HL-60/S4 (cell line): ENCODE results near the gene KIRREL3.

Experiments
- in situ Hi-C: fragments of 300-500 bp; cut with MboI; formaldehyde crosslinking; loops from 2 replicates; pipeline ENCODE4 v1.14.3; 2022; ENCODE audit warnings: low sequenced_read_pairs

Gene KIRREL3

DNA sequence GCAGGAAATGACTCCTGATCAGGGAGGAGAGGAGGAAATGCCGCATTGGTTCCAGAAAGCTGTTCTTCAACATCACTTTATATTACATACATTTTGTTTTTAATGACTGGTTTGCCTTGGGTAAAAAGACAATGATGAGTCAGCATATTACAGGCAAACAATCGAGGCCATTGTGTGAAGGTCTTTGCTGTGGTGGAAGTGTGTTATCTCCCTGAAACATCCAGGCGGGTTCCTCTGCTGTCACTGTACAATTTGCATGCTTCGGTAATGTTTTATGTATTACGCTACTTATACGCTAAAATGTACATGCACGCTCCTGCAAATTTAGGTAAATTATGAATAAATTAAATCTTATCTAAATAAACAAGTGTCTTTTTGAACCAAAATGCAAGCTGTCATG, 161.1 kb downstream of the KIRREL3 start:
- in situ Hi-C loops, result no loop called here

DNA sequence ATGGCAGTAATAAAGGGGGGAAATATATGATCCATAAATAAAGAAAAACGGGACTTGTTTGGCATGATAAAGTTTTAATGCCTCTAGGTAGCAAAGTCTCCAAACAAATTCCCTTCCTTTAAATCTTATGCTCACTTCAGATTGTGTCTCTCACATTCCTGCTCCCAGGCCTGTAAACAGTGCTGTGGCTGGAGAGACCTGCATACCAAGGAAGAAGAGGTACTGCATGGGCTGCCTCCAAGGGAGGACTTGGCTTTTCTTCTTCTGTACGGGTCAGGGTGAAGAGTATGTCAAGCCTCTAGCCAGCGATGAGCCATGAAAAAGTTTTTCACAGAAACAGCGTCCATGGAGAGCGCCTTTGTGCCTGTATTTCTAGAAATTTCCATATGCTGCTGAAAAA, 161.8 kb downstream of the KIRREL3 start:
- in situ Hi-C loops, result no loop called here

- in situ Hi-C loops, result no loop called here
Observed at GRCh38 chr11:126837581-126837980, 163.0 kb downstream of the KIRREL3 start.

GRCh38 chr11:126834573-126834972, 166.0 kb downstream of the KIRREL3 start:
- in situ Hi-C loops, result no loop called here

DNA sequence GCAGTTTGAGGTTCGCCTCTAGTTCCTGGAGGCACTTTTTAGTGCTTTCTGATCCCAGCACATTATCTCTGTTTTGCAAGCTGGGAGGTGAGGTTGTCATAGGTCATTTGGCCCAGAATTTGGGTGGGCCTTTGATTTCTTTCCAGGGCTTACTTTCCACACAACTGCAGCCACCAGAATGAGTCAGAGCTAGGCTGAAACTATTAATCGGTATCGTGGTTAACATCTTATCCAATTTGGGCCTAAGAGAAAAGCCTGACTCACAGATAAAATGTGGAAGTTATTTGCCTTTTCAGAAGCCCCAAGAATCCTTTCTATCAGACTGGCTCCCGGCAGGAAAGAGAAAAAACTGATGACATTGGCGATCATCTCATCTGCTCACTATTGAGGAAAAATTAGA, 166.4 kb downstream of the KIRREL3 start:
- in situ Hi-C loops, result no loop called here

DNA sequence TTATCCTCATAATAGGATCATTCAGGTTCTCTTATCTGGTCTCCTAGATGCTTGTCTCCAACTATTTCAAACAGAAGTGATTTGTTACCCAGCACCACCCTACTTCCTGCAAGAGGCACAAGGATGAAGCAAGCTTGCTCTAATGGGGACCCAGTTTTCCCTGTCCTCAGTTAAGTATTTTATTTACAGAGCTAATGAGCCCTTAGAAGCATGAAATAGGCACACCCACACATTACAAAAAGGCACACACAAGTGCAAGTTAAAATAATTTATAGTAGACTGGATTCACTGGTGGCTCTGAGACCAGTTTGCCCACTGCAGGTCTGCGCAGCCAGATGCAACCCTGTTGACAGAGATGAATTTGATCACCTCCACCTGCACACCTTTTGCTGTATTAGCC, 167.5 kb downstream of the KIRREL3 start:
- in situ Hi-C loops, result no loop called here

DNA sequence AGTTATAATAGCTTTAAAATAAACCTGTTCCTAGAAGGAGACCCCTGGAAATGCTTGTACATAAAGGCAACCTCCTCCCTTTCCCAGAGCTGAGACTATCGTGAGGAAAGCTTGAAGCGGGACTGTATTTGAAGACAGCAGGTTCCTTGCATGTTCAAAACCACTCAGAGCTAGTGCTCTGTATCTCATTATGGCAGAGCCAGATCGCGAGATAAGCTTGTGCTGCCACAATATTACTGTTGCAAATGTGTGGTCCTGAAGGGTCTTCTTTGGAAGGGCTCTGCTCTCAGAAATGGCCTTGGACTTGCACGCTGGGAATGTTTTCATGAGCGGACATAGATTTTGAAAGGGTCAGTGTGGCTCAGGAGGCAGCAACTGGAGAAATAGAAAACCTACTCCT, 168.2 kb downstream of the KIRREL3 start:
- in situ Hi-C loops, result no loop called here

GRCh38 chr11:126830216-126830806, 170.3 kb downstream of the KIRREL3 start:
- in situ Hi-C loops, result no loop called here

DNA sequence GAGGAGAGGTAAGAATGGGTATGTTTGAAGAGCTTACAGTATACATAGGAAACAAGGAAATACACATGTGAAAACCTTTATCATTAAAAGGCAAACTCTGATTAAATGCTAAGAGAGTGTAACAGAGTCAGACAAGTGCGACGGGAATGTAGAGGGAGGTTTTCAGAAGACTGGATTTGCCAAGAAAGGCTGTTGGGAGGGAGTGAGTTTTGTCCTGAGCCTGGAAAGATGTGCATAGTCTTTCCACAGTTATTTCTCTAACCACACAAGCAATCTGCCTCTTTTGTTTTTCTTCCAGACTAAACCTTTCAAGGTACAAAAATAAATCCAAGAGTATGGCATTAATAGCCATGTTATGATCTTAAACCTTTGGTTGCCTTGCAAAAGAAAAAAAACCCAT, 170.9 kb downstream of the KIRREL3 start:
- in situ Hi-C loops, result no loop called here

DNA sequence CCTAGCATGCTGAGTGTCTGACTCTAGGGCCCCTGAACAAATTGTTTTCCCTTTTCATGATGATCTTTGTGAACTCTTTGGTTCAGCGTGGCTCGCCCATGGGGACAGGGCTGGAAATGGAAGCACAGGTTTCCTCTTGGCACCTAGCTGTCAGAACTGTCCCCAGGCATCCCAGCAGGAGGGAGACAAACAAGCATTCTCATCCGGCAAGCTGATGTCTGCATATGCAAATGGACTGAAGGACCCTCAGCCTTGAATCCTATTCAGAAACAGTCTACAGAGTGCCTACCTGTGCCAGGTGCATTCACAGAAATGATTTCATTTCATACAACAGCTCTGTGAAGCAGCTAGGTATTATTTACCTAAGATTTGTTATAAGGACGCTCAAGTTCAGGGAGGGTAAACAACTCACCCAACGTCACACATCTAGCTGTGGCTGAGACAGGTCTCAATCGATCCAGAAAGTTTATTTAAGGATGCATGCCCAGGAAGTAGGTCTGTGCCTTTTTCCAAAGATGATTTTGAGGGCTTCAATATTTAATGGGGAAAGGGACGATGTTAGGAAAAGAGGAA, 176.4 kb downstream of the KIRREL3 start:
- in situ Hi-C loops, result no loop called here

DNA sequence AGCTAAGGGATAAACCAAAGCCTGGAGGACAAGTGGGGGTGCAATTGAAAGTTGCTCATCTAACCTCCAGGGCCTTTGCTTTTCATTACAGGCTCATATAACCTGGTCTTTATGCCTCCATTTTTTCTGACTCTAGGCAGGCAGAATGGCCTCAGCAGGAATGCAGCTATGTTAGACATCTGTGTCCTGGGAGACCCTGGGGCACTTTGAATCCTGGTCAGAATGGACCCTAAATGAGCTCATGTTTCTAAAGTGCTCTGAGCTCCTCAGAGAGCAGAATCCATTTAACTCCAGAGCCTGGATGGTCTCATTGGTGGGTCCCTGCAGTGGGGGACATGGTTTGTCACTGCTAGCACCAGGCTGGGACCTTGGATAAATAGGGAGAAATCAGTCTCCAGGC, 177.3 kb downstream of the KIRREL3 start:
- in situ Hi-C loops, result no loop called here

DNA sequence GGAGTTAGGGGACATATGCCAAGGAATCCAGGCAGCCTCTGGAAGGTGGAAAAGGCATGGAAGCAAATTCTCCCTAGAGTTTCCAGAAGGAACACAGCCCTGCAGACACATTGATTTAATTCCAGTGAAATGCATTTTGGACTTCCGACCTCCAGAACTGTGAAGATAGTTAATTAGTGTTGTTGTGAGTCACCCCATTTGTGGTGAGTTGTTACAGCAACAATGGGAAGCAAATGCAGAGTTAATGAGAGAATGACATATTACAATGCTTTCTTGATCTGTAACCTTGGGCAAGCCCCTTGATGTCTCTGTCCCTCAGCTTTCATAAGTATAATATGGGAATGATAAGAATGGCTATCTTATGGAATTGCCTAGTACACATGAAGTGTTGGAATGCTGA, 178.7 kb downstream of the KIRREL3 start:
- in situ Hi-C loops, result no loop called here

- in situ Hi-C loops, result no loop called here
Observed at GRCh38 chr11:126819194-126819593, 181.4 kb downstream of the KIRREL3 start.

DNA sequence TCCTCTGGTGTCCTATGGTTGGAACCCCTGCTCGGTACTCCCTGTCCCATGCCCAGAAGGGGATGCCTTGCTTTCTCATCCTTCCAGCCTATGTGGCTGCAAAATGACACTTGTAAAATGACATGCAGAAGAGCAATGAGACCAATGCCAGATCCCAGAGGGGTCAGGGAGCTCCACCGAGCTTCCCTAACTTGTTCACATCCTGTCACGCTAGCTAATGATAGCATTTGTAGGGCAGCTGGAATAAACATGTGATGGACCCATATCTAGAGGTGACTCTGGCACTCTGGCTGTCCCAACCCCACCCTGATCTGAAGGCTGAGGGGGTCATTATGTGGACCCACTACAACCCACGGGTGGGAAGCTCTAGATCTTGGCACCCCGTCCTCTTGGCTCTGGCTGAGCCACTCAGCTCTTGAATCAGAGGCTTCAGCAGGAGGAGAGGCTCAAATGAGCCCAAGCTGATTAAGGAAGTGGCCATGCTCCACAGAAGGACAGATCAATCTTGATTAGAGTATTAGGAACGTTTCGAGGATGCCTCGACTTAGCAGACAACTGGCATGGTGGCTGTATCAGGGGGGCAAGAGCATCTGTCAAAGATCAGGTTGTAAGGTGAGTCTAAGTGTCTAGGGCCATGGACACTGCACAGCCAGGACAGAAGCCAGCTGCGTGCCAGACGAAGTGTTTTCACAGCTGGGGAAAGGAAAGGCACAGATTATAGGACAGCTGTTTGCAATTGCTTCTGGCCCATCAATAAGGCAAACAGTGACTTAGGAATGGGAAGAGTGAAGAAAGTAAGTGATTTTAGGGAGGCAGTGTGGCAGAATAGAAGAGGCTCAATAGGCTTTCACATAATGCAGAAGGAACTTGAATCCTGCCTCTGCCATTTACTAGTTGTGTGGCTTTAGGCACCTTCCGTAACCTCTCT, 182.8 kb downstream of the KIRREL3 start:
- in situ Hi-C loops, result no loop called here

DNA sequence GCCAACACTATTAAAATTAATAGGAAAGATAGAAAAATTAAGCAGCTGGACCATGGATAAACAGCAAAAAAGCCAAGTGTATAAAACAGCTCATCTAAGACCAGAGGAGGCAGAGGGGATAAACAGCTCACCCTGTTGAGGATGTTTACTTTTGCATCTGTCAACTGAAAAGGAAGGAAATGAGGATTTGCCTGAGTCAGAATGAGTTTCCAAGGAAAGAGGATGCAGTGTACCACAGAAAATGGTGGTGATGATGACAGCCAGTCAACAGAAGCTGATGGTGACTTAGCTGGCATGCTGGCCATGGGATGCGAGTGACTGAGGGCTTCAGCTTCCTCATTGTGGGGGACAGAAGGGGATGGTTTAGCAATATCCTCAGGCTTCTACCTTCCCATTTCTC, 183.5 kb downstream of the KIRREL3 start:
- in situ Hi-C loops, result no loop called here

- in situ Hi-C loops, result no loop called here
Observed at GRCh38 chr11:126816645-126817044, 183.9 kb downstream of the KIRREL3 start.

DNA sequence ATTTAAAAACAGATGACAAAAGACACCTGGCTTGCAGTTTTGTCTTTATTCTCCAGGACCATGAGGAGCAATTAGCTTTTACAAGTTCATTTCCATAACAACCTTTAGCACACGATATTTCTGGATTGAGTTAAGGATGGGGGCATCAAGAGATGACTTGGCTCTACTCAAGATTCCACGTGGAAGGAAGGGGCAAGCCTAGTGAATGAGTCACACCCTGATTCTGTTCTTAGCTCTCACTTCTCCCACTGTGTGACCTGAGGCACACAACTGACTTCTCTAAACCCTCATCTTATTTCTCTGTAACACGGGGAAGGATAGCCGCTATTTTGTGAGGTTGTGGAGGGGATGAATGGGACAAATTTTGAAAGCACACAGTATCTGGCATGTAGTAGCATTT, 185.5 kb downstream of the KIRREL3 start:
- in situ Hi-C loops, result no loop called here

GRCh38 chr11:126810776-126811175, 189.8 kb downstream of the KIRREL3 start:
- in situ Hi-C loops, result no loop called here

- in situ Hi-C loops, result no loop called here
Observed at GRCh38 chr11:126809514-126810289, 190.9 kb downstream of the KIRREL3 start.

DNA sequence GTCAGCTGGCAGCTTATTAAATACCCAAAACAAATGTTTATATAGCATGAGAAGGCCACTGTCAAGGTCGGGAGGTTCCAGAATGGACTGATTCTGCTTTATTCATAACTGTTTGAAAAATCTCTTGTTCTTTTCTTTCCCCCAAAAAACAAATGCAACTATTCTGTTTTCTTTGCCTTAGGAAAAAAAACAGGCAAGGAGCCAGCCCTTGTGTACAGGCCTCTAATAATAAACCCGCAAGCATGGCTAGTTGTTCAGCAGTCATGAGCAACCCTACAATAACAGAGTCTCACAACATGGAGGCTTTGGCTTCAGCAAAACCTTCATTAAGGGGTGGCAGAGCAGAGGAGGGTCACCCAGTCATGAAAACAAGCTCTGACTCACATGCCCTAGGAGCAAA, 191.7 kb downstream of the KIRREL3 start:
- in situ Hi-C loops, result no loop called here

DNA sequence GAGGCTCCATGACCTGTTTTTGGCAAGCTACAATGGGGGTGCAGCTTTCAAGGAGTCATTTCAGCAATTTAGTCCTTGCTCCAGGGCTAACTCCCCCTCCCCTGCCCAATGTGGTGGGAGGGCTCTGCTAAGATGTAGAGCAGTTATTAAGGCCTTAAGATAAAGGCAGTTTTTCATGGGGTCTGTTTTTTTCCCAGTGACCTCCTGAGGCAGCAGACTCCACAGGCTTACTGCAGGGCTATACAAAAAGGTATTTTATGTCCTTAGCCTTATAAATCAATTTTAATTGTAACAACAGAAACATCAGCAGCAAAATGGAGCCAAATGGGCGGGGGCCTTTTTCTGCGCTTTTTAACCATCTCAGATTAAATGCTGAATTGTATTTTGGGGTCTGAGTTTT, 192.3 kb downstream of the KIRREL3 start:
- in situ Hi-C loops, result no loop called here
